GM15510 (cell line): ENCODE measurements around the gene FAM3C.
A peak's percentile ranks its signal among the peaks of the same experiment; 100 is the strongest.

ENCODE experiments used
- POLR2A ChIP-seq: IDR thresholded peaks from 3 replicates; pipeline ENCODE4 v1.6.1; 2011; ENCODE audit warnings: borderline replicate concordance; ENCODE audit not compliant: insufficient read length; ENCODE audit errors: extremely low read depth

Gene FAM3C

DNA sequence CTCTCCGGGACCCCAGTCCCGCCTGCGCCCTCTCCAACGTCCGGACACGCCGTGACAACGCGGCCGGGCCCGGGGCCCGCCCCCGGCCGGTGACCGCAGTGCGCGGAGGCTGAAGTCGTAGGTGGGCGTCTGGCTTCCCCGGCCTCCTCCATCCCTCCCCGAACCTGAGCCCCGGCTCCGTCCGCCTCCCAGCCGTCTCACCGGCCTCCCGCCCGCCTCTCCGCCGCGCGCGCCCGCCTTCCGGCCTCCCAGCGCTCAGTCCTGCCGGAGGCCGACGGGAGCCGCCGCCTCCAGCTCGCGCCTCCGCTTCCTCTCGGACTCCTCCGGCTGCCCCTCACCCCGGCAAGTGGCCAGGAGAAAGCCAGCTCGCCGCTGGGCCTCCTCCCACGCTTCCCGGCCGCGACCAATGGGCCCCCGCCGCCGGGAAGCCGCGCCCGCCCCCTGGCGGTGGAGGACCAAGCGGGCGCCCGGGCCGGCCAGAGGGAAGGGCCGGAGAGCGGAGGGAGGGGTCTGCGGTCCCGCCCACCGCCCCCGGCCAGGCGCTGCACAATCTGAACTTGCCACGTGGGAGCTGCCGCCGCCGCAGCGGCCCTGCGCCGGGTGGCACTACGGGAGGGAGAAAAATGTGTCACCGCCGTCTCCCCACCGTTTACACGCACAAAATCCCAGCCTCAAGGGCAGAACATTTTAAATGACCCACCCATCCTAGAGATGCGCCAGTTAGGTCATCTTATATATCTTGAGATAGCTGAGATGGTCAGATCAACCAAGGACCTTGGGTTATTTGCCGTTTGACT is at the start of gene FAM3C:
Gene FAM3C (minus strand): TSS at position 348 of the 797 bp plus-strand sequence. CDS start 13,339 bp downstream, outside the sequence.
- peak; percentile 83 for TF ChIP-seq POLR2A

DNA sequence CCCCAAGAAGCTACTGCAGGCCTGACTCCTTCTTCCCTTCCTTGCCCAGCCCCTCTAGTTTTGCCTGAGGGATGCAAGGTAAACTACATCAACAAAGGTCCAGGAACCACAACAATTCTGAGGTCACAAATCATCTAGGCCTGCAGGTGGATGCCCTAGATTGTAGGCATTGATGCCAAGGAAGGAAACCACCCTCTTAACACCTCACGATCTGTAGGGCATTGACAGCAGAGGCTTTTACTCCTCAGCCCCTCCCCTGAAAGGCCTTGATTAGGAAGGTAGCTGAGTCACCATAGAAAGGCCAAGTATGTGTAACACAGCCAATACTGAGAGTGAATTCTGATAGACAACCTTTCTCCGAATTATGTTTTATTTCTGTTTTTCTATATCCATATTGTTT is 46.7 kb upstream of the FAM3C start:
- TF ChIP-seq POLR2A = no peak

- TF ChIP-seq POLR2A = no peak
Measured at GRCh38 chr7:121440857-121441503, 44.9 kb upstream of the FAM3C start.

GRCh38 chr7:121437470-121437869 is 41.4 kb upstream of the FAM3C start:
- TF ChIP-seq POLR2A = no peak

GRCh38 chr7:121436688-121437087 is 40.6 kb upstream of the FAM3C start:
- TF ChIP-seq POLR2A = no peak

GRCh38 chr7:121436136-121436535 is 40.0 kb upstream of the FAM3C start:
- TF ChIP-seq POLR2A = no peak

- no peak for TF ChIP-seq POLR2A
Measured at GRCh38 chr7:121433775-121434174, 37.7 kb upstream of the FAM3C start.

- TF ChIP-seq POLR2A = no peak
Measured at GRCh38 chr7:121431996-121432395, 35.9 kb upstream of the FAM3C start.

DNA sequence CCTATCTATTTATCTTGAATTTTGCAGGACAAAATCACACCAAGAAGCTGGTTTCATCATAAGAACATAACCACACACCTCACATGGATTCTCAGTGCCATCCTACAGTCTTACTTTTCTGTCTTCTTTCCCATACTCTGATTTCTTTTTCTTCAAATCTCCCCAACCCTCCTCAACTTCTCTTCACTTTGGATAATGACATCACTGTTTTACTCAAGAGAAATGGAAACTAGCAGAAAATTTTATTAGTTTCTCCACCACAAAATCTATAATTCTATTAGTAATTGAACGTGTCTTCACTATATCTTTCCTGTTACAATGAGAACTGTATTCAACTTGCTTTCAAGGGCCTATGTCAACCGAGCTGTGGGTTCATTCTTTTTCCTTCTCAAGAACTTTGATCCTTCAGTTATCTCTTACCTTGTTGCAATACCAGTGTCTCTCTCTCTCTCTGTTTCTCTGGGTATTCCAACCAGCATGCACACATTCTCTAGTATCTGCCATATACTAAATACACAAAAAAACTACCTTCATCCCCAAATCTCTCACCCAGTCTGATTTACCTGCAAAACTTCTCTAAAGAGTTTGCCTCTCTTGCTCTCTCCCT is 35.4 kb upstream of the FAM3C start:
- no peak for TF ChIP-seq POLR2A

GRCh38 chr7:121430558-121430957 is 34.5 kb upstream of the FAM3C start:
- no peak for TF ChIP-seq POLR2A

GRCh38 chr7:121429798-121430197 is 33.7 kb upstream of the FAM3C start:
- TF ChIP-seq POLR2A = no peak

GRCh38 chr7:121428855-121429489 is 32.9 kb upstream of the FAM3C start:
- no peak for TF ChIP-seq POLR2A

- TF ChIP-seq POLR2A = no peak
Measured at GRCh38 chr7:121420976-121421375, 24.9 kb upstream of the FAM3C start.

GRCh38 chr7:121419201-121420148 is 23.4 kb upstream of the FAM3C start:
- no peak for TF ChIP-seq POLR2A
